Retinal pigment epithelial cell (primary cell): ENCODE data around the gene ASL.
"Not testable (repeated sequence)": the region's sequence is repeated elsewhere in the genome, so short reads cannot be mapped to it uniquely, and the experiment has no call there.

ENCODE experiments used
- DNase-seq: peaks from one replicate; pipeline ENCODE4 v3.0.0-alpha.2; 2010; ENCODE audit warnings: low read depth
- H3K4me3 ChIP-seq: 2 replicates; pipeline ENCODE4 v1.5.1; 2011; ENCODE audit warnings: mild to moderate bottlenecking, low read length, control low read depth, moderate library complexity
- CTCF ChIP-seq: conservative IDR thresholded peaks from 2 replicates; pipeline ENCODE4 v1.5.1; 2011; ENCODE audit warnings: low read depth, low read length, control low read depth, inconsistent platforms

The ASL gene

GRCh38 chr7:66043681-66044497 lies 31.7 kb upstream of the ASL start:
- TF ChIP-seq CTCF = no peak
- peak overlapping the region; percentile 39 for H3K4me3 ChIP-seq
- peak; percentile 22 for DNase-seq

GRCh38 chr7:66044498-66044854 lies 31.1 kb upstream of the ASL start:
- H3K4me3 ChIP-seq = peak overlapping the region; percentile 39
- DNase-seq = not testable (repeated sequence)

GRCh38 chr7:66047426-66047825 lies 28.2 kb upstream of the ASL start:
- TF ChIP-seq CTCF = no peak
- DNase-seq = peak; percentile 73

GRCh38 chr7:66049886-66050285 lies 25.7 kb upstream of the ASL start:
- DNase-seq, H3K4me3 ChIP-seq: not testable (repeated sequence)

More at GRCh38 chr7:66047426-66047825, 28.2 kb upstream of the ASL start:
- no peak overlapping the region for H3K4me3 ChIP-seq

GRCh38 chr7:66050337-66050957 lies 25.2 kb upstream of the ASL start:
- no peak overlapping the region for H3K4me3 ChIP-seq
- DNase-seq = no peak
- TF ChIP-seq CTCF = no peak

GRCh38 chr7:66050990-66051448 lies 24.6 kb upstream of the ASL start:
- no peak overlapping the region for H3K4me3 ChIP-seq
- TF ChIP-seq CTCF = no peak
- peak; percentile 85 for DNase-seq

- no peak overlapping the region for H3K4me3 ChIP-seq
- no peak for TF ChIP-seq CTCF
- DNase-seq = no peak
Measured at GRCh38 chr7:66052447-66052846, 23.2 kb upstream of the ASL start.

- H3K4me3 ChIP-seq = no peak overlapping the region
- DNase-seq = no peak
- no peak for TF ChIP-seq CTCF
Measured at GRCh38 chr7:66054063-66054462, 21.6 kb upstream of the ASL start.
